Smooth muscle cell of the brain vasculature (primary cell): ENCODE data around the gene ISOC2.
"Not testable (repeated sequence)": the region's sequence is repeated elsewhere in the genome, so short reads cannot be mapped to it uniquely, and the experiment has no call there.

ENCODE experiments used
- DNase-seq: peaks from one replicate; pipeline ENCODE4 v3.0.0-alpha.2; 2012; ENCODE audit warnings: low read depth, low spot score

Gene ISOC2, protein sequence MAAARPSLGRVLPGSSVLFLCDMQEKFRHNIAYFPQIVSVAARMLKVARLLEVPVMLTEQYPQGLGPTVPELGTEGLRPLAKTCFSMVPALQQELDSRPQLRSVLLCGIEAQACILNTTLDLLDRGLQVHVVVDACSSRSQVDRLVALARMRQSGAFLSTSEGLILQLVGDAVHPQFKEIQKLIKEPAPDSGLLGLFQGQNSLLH

DNA sequence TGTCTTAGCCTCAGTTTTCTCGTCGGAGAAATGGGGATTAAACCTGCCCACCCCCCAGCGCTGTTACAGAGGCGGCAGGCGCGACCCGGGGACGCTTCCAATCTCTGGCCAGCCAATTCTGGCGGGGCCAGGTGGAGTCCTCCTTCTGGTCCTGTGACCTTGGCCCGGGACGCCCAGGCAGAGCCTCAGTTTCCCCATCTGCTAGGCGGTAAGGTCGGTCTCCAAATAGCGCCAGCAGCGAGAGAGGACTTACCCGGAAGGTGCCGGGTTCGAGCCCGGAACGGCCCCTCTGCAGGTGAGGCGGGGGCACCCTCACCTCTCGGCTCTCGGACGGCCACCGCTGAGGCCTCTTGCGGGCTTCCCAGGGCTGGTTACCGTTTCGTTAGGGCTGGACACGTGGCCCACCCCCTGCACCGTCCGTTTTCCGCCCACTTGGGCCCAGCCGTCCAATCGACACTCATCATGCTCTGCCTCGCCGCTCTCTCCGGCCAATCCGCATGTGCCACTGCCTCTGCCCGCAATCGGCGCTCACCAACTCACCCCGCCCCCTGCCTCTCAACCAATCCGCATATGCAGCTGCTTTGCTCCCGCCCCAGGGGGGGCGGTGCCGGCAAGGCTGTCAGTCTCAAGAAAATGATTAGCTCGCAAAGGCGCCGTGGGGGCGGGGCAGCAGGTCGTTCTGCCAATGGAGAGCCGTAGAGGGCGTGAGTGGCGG is at the start of gene ISOC2:
Gene ISOC2, minus strand, starts transcription at position 384 of the 715 bp plus-strand sequence. CDS start 5,156 bp downstream, outside the sequence.
- peak; percentile 100 for DNase-seq

- no peak for DNase-seq
These were observed 46.7 kb upstream of the ISOC2 start for GRCh38 chr19:55508120-55508519.

GRCh38 chr19:55504981-55505380 is 43.5 kb upstream of the ISOC2 start:
- no peak for DNase-seq

GRCh38 chr19:55504252-55504603 is 42.8 kb upstream of the ISOC2 start:
- DNase-seq: no peak

DNA sequence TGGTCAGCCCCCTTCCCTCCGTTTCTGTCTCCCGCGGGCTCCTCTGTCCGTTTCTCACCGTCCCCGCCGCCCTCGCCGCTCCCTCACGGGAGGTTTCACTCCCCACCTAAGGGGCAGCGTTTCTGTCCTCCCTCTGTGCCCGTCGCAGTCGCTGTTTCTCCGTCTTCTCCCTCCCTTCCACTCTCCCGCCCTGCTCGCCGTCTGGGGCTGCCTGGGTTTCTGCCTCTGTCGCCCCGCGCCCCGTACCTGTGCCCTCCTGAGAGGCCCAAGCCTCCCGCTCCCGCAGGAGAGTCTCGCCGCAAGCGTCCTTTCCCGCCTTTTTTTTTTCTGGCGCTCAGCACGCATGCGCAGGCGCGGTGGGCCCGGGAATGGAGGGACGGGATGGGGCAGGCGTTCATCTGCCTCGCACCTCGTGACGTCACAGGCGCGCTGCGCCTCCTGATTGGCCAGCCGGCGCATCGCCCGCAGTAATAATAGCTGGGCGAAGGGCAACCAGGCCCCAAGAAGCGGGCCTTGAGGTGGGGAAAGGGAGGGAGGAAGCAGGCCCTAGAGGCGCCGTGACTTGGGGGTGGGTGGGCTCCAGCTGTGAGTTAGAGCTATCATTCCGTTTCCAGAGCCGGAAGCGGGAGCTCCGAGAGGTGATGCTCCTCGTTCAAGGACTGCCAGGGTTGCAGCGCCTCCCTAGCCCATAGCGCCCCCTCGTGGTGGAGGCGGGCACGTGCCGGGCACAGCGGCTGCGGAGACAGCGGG is 42.2 kb upstream of the ISOC2 start:
- DNase-seq: peak; percentile 82

DNA sequence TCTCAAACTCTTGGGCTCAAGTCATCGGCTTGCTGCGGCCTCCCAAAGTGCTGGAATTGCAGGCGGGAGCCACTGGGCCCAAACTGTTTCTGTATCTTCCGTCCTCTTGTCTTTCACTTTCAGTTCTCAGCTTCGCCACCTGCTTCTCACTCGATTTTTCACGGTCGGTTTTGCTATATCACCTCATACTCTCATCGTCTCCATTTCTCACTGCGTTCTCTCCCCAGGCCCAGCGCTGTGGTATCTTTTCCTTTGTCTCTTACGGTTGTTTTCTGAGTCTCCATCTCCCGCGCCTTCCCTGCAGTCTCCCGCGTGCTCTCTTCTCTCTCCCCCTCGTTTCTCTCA is 41.7 kb upstream of the ISOC2 start:
- DNase-seq: no peak

GRCh38 chr19:55502197-55502952 is 40.9 kb upstream of the ISOC2 start:
- no peak for DNase-seq

- no peak for DNase-seq
These were observed 39.0 kb upstream of the ISOC2 start for GRCh38 chr19:55500368-55500952.

- DNase-seq: no peak
These were observed 36.9 kb upstream of the ISOC2 start for GRCh38 chr19:55498246-55498840.

DNA sequence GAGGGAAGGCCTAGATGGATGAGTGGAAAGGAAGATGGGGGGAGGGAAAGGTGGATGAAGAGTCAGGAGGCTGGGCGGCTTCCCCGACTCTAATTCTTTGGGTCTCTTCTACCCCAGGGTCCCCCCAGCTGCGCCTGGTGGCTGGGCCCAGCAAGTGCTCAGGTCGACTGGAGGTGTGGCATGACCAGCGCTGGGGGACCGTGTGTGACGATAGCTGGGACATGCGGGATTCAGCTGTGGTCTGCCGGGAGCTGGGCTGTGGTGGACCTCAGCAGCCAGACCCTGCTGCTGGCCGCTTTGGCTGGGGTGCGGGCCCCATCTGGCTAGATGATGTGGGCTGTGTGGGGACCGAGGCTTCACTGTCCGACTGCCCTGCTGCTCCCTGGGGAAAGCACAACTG is 36.3 kb upstream of the ISOC2 start:
- DNase-seq: no peak

DNA sequence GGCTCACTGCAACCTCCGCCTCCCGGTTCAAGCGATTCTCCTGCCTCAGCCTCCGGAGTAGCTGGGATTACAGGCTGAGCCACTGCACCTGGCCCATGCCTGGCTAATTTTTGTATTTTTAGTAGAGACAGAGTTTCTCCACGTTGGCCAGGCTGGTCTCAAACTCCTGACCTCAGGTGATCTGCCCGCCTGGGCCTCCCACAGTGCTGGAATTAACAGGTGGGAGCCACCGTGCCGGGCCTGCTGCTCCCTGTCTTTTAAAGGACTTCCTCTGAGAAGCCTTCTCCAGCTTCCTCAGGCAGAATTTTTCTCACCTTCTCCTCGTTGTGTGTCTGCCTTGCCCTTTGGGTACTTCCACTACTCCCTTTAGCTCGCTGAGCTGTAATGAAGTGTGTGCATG is 35.4 kb upstream of the ISOC2 start:
- DNase-seq: not testable (repeated sequence)

DNA sequence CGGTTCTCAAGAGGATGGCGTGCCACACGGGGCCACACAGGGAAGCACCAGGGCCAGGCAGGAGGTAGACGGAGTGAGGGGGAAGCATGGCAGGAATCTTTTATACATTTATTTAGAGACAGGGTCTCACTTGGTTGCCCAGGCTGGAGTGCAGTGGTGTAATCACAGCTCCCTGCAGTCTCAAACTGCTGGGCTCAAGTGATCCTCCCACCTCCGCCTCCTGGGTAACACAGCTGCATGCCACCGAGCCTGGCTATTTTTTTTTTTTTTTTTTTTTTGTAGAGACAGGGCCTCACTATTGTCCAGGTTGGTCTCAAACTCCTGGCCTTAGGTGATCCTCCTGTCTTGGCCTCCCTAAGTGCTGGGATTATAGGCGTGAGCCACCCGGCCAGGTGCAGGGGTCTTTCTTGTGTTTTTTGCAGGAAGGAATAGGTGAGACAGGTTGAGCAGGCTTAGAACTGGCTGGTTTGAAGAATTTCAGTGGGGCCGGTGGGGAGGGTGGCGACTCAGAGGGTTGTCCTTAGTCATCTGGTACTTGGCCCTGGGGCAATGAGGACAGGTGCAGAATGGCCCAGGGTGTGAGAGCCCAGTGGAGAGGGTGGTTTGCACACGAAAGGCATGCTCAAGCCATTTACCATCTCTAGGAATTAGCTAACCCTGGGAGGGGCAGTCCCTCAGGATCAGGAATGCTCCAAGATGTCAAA is 34.4 kb upstream of the ISOC2 start:
- no peak for DNase-seq

DNA sequence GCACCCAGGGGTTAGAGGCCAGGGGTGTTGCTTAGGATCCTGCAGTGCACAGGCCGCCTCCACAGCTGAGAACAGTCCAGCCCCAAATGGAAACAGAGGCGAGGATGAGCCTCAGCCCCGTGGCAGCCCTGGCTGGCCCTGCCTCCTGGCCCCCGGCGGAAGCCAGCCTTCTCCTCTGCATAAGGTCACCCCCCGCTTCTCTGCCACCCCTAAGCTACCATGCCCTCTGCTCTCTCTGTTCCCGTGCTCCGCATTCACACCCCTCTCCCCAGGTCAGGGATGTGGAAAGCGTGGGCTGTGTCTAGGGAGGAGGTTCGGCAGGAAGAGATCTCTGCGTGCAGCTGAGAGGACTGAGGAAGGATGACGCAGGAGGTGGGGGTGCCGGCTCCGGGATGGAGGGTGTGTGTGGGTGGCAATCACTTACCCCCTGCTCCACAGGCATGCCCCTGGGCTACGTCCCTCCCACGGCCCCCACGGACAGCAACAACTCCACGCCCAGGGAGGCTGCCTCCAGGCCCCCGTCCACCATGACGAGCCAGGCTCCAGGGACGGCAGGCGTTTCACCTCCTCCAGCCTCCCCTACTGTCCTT is 32.8 kb upstream of the ISOC2 start:
- no peak for DNase-seq

DNA sequence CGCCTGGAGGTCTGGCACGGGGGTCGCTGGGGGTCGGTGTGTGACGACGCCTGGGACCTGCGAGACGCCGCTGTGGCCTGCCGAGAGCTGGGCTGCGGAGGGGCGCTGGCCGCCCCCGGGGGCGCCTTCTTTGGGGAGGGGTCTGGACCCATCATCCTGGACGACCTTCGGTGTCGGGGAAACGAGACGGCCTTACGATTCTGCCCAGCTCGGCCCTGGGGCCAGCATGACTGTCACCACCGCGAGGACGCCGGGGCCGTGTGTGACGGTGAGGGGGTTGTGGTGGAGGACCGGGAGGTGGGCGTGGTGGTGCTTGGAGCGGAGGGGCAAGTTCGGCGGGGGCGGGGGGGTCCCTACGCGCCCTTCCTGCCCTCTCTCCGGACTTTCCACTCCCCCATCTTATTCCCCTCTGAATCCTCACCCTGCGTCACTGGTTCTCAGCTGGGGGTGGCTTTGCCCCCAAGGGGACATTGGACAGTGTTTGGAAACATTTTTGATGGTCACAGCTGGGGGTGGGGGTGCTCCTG is 32.3 kb upstream of the ISOC2 start:
- no peak for DNase-seq

DNA sequence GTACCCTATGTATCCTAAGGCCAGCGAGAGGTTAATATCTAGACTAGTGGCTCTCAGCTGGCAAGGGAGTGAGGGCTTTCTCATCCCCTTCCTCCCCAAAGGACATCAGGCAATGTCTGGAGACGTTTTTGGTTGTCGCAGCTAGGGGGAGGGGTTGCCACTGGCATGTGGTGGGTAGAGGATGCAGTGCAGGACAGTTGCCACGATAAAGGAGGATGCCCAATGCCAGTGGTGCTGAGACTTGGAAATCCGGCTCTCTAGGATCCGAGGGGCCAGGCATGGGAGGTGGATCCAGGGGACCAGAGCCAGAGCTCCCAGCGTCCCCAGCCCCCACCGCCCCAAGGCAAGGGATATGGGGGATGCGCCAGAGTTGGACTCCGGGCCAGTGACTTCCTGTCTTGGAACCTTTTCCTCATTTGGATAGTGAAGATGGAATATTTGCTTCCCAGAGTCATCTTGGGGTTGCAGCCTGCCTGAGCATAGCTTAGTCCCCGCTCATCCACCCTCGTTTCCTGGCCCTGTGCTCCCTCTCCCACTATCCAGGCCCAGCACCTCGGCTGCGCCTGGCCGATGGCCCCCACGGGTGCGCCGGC is 31.7 kb upstream of the ISOC2 start:
- DNase-seq: no peak

DNA sequence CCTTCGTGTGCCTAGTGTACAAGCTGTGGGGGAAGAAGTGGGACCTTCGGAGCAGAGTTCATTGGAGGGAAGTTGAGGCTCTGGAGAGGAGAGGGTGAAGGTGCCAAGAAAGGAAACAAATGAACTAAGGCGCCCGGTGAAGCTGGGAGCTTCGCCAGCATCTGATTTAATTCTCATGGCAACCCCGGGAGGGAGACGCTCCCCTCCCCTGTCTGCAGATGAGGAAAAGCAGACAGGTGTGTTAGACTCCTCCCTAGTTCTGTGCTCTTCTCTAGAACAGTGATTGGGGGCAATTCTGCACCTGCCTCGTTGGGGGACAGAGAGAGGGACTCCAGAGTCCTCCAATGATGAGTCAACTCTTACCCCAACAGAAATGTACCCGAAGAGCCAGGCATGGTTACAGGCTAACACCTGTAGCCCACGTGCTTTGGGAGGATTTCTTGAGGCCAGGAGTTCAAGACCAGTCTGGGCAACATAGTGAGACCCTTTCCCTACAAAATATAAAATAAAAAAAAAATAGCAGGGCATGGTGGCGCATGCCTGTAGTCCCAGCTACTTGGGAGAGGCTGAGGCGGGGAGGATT is 31.0 kb upstream of the ISOC2 start:
- no peak for DNase-seq

- no peak for DNase-seq
These were observed 30.3 kb upstream of the ISOC2 start for GRCh38 chr19:55491546-55492360.
